Body of pancreas (tissue), 4 donors: ENCODE results near the gene LRRC7. TPM values are rescaled to one million over a fixed set of nuclear protein-coding genes. Genes with fewer than 3 reads are reported as not detected.

Source experiments
- ATAC-seq: fragments of 150-250 bp; one replicate; pipeline ENCODE4 v1.9.1; 2016
- DNase-seq, 4 donors: peaks; one replicate each; pipeline ENCODE4 v3.0.0-alpha.2; 2019
- H3K27ac ChIP-seq, 4 donors: fragments of 200-600 bp; sonication (generic); 1 replicate in 3 of 4; 2 replicates in 1 of 4; pipeline versions ENCODE4 v1.5.1 to v1.6.1; 2016 to 2019; ENCODE audit warnings: mild to moderate bottlenecking in 1 of 4, mixed read lengths in 1 of 4, moderate library complexity in 1 of 4
- H3K27me3 ChIP-seq, 2 donors: fragments of 200-600 bp; sonication (generic); one replicate each; pipeline ENCODE4 v1.6.0; 2016; ENCODE audit warnings: mild to moderate bottlenecking in 1 of 2
- H3K36me3 ChIP-seq, 2 donors: fragments of 200-600 bp; sonication (generic); replicated peaks in 1 of 2; 2 replicates each; pipeline ENCODE4 v1.5.1; 2016; ENCODE audit warnings: low read depth in 2 of 2; ENCODE audit not compliant: insufficient read depth in 1 of 2
- H3K4me1 ChIP-seq: fragments of 200-600 bp; sonication (generic); one replicate; pipeline ENCODE4 v1.6.0; 2016
- H3K4me3 ChIP-seq, 2 donors: fragments of 200-600 bp; sonication (generic); 1 replicate in 1 of 2; 2 replicates in 1 of 2; pipeline ENCODE4 v1.5.1; 2016 to 2019
- H3K9me3 ChIP-seq, 3 donors: fragments of 200-600 bp; sonication (generic); 1 replicate in 2 of 3; 2 replicates in 1 of 3; pipeline ENCODE4 v1.5.1; 2016
- POLR2A ChIP-seq, 3 donors: fragments of 450-650 bp; IDR thresholded peaks; one replicate each; pipeline ENCODE4 v1.6.1; 2016; ENCODE audit warnings: antibody characterized with exemption in 3 of 3, mild to moderate bottlenecking in 2 of 3
- WGBS, 2 donors: methylation state at CpG; one replicate each; pipeline ENCODE4 v1.1.5; 2017; 5-methylcytosine and 5-hydroxymethylcytosine counted together
- intact Hi-C: fragments of 100-400 bp; cut with DNase I; formaldehyde crosslinking; loops from one replicate; pipeline ENCODE4 v1.15.1; 2023
- total RNA-seq, 2 donors: library from RNA; depleted of rRNA; stranded (reverse); fragments of >200 nt; gene quantifications; one replicate each; pipeline ENCODE4 v1.1.0, GENCODE V29; 2016
- TF ChIP-seq, protein P1 (sequence below), 7 experiments: fragments of 450-650 bp in 4 of 7; fragments of 200-600 bp in 3 of 7; sonication (generic) in 3 of 7; IDR thresholded peaks; one replicate each; pipeline ENCODE4 v1.5.1; 2016 to 2019; ENCODE audit warnings: antibody characterized with exemption in 7 of 7

LRRC7 gene
- total RNA-seq, 2 donors from 2014 or later: 1.3 to 2.6 TPM

DNA sequence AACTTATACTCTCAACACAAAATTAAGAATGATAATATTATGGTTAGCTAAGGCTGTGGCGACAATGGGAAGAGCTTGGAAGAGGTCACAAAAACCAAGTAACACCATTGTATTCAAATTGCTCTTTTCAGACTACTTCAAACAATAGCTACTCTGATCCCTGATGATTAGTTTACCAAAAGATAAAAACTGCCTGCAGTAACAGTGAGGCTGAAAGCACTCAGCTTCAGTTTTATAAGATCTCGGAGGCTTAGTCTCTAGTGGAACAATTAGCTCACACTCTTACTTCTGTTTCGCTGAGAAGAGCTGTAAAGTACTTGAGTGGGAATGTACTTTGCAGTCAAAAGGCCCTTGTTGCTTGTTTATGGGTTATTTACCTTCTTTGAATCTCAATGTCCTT is 278.5 kb downstream of the LRRC7 start:
- Histone ChIP-seq H3K27me3 (no peaks in the 10 kb centered on the region), H3K27ac (no peak overlapping the region), H3K9me3 (no peaks in the 10 kb centered on the region), H3K4me3 (no peak overlapping the region), H3K36me3 (no peaks in the 10 kb centered on the region), H3K4me1 (no peaks in the 10 kb centered on the region)
- DNase-seq: no peak
- WGBS, 2 donors: 40 to 47% methylated on average over 3 of the region's 3 CpGs
- no peak for ATAC-seq
- TF ChIP-seq, protein P1, sequence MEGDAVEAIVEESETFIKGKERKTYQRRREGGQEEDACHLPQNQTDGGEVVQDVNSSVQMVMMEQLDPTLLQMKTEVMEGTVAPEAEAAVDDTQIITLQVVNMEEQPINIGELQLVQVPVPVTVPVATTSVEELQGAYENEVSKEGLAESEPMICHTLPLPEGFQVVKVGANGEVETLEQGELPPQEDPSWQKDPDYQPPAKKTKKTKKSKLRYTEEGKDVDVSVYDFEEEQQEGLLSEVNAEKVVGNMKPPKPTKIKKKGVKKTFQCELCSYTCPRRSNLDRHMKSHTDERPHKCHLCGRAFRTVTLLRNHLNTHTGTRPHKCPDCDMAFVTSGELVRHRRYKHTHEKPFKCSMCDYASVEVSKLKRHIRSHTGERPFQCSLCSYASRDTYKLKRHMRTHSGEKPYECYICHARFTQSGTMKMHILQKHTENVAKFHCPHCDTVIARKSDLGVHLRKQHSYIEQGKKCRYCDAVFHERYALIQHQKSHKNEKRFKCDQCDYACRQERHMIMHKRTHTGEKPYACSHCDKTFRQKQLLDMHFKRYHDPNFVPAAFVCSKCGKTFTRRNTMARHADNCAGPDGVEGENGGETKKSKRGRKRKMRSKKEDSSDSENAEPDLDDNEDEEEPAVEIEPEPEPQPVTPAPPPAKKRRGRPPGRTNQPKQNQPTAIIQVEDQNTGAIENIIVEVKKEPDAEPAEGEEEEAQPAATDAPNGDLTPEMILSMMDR (IDR thresholded peaks at IDR 0.05): no peak
- no peak for TF ChIP-seq POLR2A (IDR thresholded peaks at IDR 0.05)
- intact Hi-C loops: no loop called here

DNA sequence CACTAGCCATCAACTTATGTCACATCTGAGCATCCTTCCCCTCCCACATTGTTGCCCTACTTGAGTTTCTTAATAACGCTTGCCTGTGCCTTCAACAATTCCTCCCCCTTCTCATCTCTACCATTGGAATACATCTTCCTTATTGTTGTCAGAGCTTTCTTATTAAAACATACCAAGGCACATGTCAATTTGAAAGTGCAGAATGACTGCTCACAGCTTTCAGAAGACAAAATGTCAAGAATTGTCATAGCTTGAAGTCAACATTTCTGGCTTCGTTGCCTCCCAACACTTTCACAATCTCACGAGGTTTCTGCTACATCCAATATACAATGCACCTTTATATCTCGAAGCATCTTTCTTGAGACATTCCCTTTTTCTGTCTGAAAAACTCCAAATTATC is 279.9 kb downstream of the LRRC7 start:
- ATAC-seq (no peak), DNase-seq (no peak)
- Histone ChIP-seq H3K9me3 (no peaks in the 10 kb centered on the region), H3K36me3 (no peaks in the 10 kb centered on the region), H3K4me1 (no peaks in the 10 kb centered on the region), H3K27ac (no peak overlapping the region), H3K27me3 (no peaks in the 10 kb centered on the region), H3K4me3 (no peak overlapping the region)
- 56 to 65% methylated on average over 4 of the region's 4 CpGs for whole genome bisulfite sequencing, 2 donors
- intact Hi-C loops: no loop called here
- TF ChIP-seq, protein P1 (IDR thresholded peaks at IDR 0.05): no peak
- TF ChIP-seq POLR2A (IDR thresholded peaks at IDR 0.05): no peak

GRCh38 chr1:69852151-69852550 is 284.4 kb downstream of the LRRC7 start:
- intact Hi-C loops: no loop called here
- 42 to 48% methylated on average over 4 of the region's 4 CpGs for WGBS, 2 donors
- no peak for ATAC-seq

DNA sequence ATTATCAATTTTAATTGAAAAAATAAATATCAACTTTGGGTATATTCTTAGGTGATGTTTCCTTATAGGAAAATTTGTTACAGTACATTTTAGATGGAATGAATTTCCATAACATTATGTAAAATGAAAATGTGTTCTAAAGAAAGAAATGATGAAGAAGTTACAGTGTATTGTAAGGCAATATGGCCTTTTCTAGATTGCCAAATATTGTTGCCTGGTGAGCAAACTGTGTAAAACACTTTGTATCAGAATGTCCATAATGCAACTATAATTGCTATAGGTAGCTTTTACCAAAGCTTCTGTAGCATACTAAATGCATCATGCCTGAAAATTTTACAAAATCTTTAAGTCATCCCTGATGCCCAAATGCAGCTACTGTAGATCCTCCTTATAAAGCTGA is 285.0 kb downstream of the LRRC7 start:
- DNase-seq: no peak
- no peak for TF ChIP-seq POLR2A (IDR thresholded peaks at IDR 0.05)
- TF ChIP-seq, protein P1 (IDR thresholded peaks at IDR 0.05): no peak
- no peaks in the 10 kb centered on the region for H3K36me3 ChIP-seq
- no peaks in the 10 kb centered on the region for H3K9me3 ChIP-seq
- no peak for ATAC-seq
- no peaks in the 10 kb centered on the region for H3K27me3 ChIP-seq
- intact Hi-C loops: no loop called here
- H3K4me3 ChIP-seq: no peak overlapping the region
- no peaks in the 10 kb centered on the region for H3K4me1 ChIP-seq
- no peak overlapping the region for H3K27ac ChIP-seq

More at GRCh38 chr1:69852151-69852550, 284.4 kb downstream of the LRRC7 start:
- Histone ChIP-seq H3K4me3 (no peak overlapping the region), H3K4me1 (no peaks in the 10 kb centered on the region), H3K9me3 (no peaks in the 10 kb centered on the region), H3K27ac (no peak overlapping the region), H3K36me3 (no peaks in the 10 kb centered on the region), H3K27me3 (no peaks in the 10 kb centered on the region)
- DNase-seq: no peak
- TF ChIP-seq, protein P1 (IDR thresholded peaks at IDR 0.05): no peak
- no peak for TF ChIP-seq POLR2A (IDR thresholded peaks at IDR 0.05)

GRCh38 chr1:69858534-69858933 is 290.8 kb downstream of the LRRC7 start:
- 51 to 61% methylated on average over 1 of the region's 1 CpG for WGBS, 2 donors

More at GRCh38 chr1:69858534-69858933, 290.8 kb downstream of the LRRC7 start:
- intact Hi-C loops: no loop called here
- H3K4me1 ChIP-seq: no peaks in the 10 kb centered on the region
- TF ChIP-seq, protein P1 (IDR thresholded peaks at IDR 0.05): no peak
- TF ChIP-seq POLR2A (IDR thresholded peaks at IDR 0.05): no peak
- no peak overlapping the region for H3K27ac ChIP-seq
- H3K36me3 ChIP-seq: no peaks in the 10 kb centered on the region
- no peaks in the 10 kb centered on the region for H3K9me3 ChIP-seq
- DNase-seq (no peak), ATAC-seq (no peak)
- H3K4me3 ChIP-seq: no peak overlapping the region
- no peaks in the 10 kb centered on the region for H3K27me3 ChIP-seq
